Coronary artery (tissue), 2 donors: Measurements from ENCODE around the gene IMMT.

Source experiments
- DNase-seq: peaks from one replicate; pipeline ENCODE4 v3.0.0-alpha.2; 2017; ENCODE audit warnings: low spot score
- H3K27ac ChIP-seq, 2 donors: fragments of 200-600 bp; sonication (generic); one replicate each; pipeline ENCODE4 v1.5.1; 2016 to 2019
- H3K4me3 ChIP-seq: fragments of 200-600 bp; sonication (generic); 2 replicates; pipeline ENCODE4 v1.5.1; 2016; ENCODE audit warnings: mild to moderate bottlenecking, moderate library complexity
- TF ChIP-seq, protein P1 (sequence below): fragments of 200-600 bp; sonication (generic); IDR thresholded peaks from one replicate; pipeline ENCODE4 v1.5.1; 2019; ENCODE audit warnings: antibody characterized with exemption

IMMT gene

GRCh38 chr2:86239326-86239725, 44.1 kb upstream of the IMMT start:
- DNase-seq, result no peak

GRCh38 chr2:86238354-86238753, 43.1 kb upstream of the IMMT start:
- Histone ChIP-seq H3K27ac (no peak overlapping the region), H3K4me3 (no peak overlapping the region)

More at GRCh38 chr2:86239326-86239725, 44.1 kb upstream of the IMMT start:
- TF ChIP-seq, protein P1, sequence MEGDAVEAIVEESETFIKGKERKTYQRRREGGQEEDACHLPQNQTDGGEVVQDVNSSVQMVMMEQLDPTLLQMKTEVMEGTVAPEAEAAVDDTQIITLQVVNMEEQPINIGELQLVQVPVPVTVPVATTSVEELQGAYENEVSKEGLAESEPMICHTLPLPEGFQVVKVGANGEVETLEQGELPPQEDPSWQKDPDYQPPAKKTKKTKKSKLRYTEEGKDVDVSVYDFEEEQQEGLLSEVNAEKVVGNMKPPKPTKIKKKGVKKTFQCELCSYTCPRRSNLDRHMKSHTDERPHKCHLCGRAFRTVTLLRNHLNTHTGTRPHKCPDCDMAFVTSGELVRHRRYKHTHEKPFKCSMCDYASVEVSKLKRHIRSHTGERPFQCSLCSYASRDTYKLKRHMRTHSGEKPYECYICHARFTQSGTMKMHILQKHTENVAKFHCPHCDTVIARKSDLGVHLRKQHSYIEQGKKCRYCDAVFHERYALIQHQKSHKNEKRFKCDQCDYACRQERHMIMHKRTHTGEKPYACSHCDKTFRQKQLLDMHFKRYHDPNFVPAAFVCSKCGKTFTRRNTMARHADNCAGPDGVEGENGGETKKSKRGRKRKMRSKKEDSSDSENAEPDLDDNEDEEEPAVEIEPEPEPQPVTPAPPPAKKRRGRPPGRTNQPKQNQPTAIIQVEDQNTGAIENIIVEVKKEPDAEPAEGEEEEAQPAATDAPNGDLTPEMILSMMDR, result no peak
- H3K4me3 ChIP-seq, result no peak overlapping the region
- H3K27ac ChIP-seq, result no peak overlapping the region

DNA sequence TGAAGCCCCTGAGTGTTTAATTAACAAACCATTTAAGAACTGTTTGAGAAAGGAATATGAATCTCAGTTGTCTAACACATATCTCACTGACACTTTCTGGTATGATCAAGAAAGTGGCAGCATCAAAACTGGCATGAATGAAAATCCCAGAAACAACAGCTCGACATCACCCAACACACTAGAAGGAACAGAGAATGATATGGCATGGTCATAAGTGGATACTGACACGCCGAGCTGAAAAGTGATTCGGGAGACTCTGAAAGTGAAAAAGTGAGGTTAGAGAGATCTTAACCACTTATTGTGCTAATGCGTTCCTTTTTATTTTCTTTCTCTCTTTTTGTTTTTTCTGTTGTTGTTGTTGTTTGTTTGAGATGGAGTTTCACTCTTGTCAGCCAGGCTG, 41.9 kb upstream of the IMMT start:
- Histone ChIP-seq H3K27ac (no peak overlapping the region), H3K4me3 (no peak overlapping the region)
- TF ChIP-seq, protein P1, result no peak

More at GRCh38 chr2:86238354-86238753, 43.1 kb upstream of the IMMT start:
- no peak for DNase-seq
- TF ChIP-seq, protein P1, result no peak

GRCh38 chr2:86235196-86235980, 40.1 kb upstream of the IMMT start:
- TF ChIP-seq, protein P1, result no peak
- H3K4me3 ChIP-seq, result no peak overlapping the region
- DNase-seq, result no peak
- peak overlapping the region in 1 of 2 donors; percentile 0 for H3K27ac ChIP-seq

More for the DNA sequence above, 41.9 kb upstream of the IMMT start:
- no peak for DNase-seq

DNA sequence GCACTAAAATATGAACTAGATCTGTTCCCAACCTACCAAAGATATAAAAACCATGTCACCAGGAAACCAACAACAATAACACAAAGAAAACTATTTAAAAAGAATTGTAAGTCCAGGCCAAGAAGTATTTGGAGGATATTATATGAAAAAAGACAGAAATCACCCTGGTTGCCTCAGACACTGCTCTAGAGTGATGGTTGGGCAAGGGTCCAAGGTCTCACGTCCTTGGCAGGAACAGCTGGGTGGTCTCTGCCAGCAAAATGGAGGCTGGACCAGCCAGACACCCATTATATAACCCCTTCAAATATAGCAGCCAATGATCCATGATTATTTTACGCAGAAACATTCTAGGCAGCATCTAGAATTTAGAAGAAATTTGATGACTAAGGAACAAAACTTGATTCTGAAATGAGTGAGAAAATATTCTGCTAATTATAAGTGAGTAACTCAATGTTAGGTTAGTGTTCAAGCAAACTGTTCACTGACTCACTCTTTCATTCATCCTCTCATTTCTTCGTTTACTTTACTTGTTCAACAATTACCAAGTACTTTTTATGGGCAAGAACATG, 39.4 kb upstream of the IMMT start:
- Histone ChIP-seq H3K27ac (peak overlapping the region; percentile 1 to 51), H3K4me3 (no peak overlapping the region)
- TF ChIP-seq, protein P1, result no peak
- no peak for DNase-seq

DNA sequence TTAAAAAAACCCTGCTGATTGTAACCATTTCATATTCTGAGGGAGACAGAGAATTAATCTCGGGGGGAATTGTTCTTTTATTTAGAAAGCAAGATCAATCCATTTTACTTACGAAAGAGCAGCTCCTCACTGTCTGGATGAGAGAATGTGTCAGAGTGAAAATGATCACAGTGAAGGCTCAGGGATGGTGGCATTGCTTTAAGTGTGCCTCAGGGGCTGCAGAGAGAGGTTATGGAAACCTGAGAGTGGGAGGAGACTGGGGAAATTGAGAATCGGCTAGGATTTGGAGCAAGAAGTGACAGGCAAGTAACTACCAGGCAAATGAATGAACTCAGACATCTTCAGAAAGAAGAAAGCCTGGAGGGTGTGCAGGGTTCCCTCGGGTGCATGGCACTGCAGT, 38.2 kb upstream of the IMMT start:
- TF ChIP-seq, protein P1, result no peak
- Histone ChIP-seq H3K27ac (no peak overlapping the region), H3K4me3 (no peak overlapping the region)
- no peak for DNase-seq

DNA sequence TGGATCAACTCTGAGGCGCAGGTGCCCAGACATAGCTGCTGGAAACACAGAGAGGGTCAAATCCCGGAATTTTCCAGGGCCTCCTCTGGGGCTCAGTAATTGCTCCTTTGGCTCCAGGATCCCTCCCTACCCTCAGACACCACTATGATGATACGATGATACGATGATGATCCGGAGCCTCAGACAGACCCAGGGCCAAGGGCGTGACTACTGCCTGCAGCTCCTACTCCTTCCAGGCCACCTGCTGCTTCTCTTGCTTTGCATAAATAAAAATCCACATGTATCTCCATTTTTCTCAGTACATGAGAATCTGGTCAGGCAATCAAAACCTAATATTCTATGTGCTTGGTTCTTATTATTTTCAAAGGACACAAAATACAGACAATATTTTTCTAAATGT, 37.6 kb upstream of the IMMT start:
- Histone ChIP-seq H3K27ac (no peak overlapping the region), H3K4me3 (no peak overlapping the region)
- DNase-seq, result no peak
- TF ChIP-seq, protein P1, result no peak
